Right lobe of liver (tissue), 6 donors: ENCODE data around the gene SRM. TPM values are rescaled to one million over a fixed set of nuclear protein-coding genes. Genes with fewer than 3 reads are reported as not detected.
"Not testable (repeated sequence)": the region's sequence is repeated elsewhere in the genome, so short reads cannot be mapped to it uniquely, and the experiment has no call there.

ENCODE experiments used
- ATAC-seq, 4 donors: fragments of 200-7000 bp; cut with Tn5 transposase; one replicate each; pipeline ENCODE4 v1.9.1; 2020; ENCODE audit warnings: mild to moderate bottlenecking in 4 of 4, moderate library complexity in 4 of 4
- DNase-seq, 3 donors: peaks; one replicate each; pipeline ENCODE4 v3.0.0-alpha.2; 2020
- H3K27ac ChIP-seq, 3 donors: fragments of 200-600 bp; one replicate each; pipeline ENCODE4 v1.8.0; 2022
- H3K27me3 ChIP-seq, 2 donors: fragments of 200-600 bp; one replicate each; pipeline ENCODE4 v1.8.0; 2022
- H3K36me3 ChIP-seq, 4 donors: fragments of 200-600 bp; sonication (generic) in 1 of 4; one replicate each; pipeline versions ENCODE4 v1.5.1 to v1.8.0; 2017 to 2022; ENCODE audit warnings: control low read depth in 1 of 4
- H3K4me1 ChIP-seq, 4 donors: fragments of 200-600 bp; sonication (generic) in 1 of 4; one replicate each; pipeline versions ENCODE4 v1.5.1 to v1.8.0; 2017 to 2022; ENCODE audit warnings: control low read depth in 1 of 4
- H3K4me3 ChIP-seq, 3 donors: fragments of 200-600 bp; one replicate each; pipeline ENCODE4 v1.8.0; 2022
- H3K9me3 ChIP-seq, 4 donors: fragments of 200-600 bp; sonication (generic) in 1 of 4; one replicate each; pipeline versions ENCODE4 v1.5.1 to v1.8.0; 2017 to 2022; ENCODE audit warnings: control low read depth in 1 of 4
- POLR2A ChIP-seq: fragments of 450-650 bp; IDR thresholded peaks from one replicate; pipeline ENCODE4 v1.6.1; 2017; ENCODE audit warnings: antibody characterized with exemption, mild to moderate bottlenecking
- WGBS: methylation state at CpG from one replicate; pipeline ENCODE4 v1.1.6; 2018; ENCODE audit warnings: low coverage, low lambda C conversion rate; ENCODE audit not compliant: insufficient coverage; ENCODE audit errors: missing lambda C conversion rate; 5-methylcytosine and 5-hydroxymethylcytosine counted together
- intact Hi-C, 2 donors: fragments of 100-400 bp; cut with DNase I; formaldehyde crosslinking; loops; one replicate each; pipeline versions ENCODE4 v1.11.2 to v1.14.1; 2022
- total RNA-seq, 6 experiments: library from RNA; depleted of rRNA in 2 of 6; stranded (reverse); fragments of >200 nt in 2 of 6; fragmentation: NEBNext Ultra II Directional in 3 of 6; extraction: Animal tissue kit (Norgen Biotek cat#: 25700) in 3 of 6; gene quantifications; one replicate each; pipeline versions ENCODE4 v1.1.0 to v1.2.4, GENCODE V29; 2016 to 2023
- TF ChIP-seq, protein P1 (sequence below), 4 donors: fragments of 200-600 bp in 3 of 4; fragments of 450-650 bp in 1 of 4; IDR thresholded peaks; one replicate each; pipeline versions ENCODE4 v1.5.1 to v1.8.0; 2016 to 2022; ENCODE audit warnings: antibody characterized with exemption in 4 of 4, mild to moderate bottlenecking in 2 of 4
- donor health status: DM: no; HTN: yes; CAD: no.
- donor health status: DM: no; HTN: no; CAD: no.
- donor health status: DM: no; HTN: no; CAD: no.
- donor health status: DM: no; HTN: yes; CAD: no.
- donor health status: DM: no; HTN: yes; CAD: no.

The SRM gene
- total RNA-seq, 6 experiments from 2014 or later = 24.3 to 72.8 (median 31.6) TPM

DNA sequence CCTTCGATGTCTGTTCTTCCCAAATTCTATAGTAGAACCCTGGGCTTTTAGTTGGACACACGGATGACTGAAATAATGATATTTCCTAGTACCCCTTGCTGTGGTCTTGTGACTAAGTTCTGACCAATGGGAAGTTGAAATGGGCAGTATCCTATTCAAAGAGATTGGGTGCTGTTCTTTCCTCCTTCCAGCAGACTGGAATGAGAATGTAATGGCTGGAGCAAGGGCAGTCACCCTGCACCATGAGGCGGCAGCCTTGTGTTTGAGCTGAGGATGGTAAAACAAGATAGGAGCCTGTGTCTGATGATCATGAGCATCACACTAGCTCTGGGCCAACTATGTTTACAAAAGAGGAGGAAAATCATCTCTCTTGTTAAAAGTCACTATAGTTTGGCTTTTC, 5.1 kb upstream of the SRM start:
- ATAC-seq (no peak), DNase-seq (no peak)
- Histone ChIP-seq H3K27ac (no peak overlapping the region), H3K4me3 (no peak overlapping the region), H3K4me1 (peaks cover 0 to 7% (median 0%) of the 10 kb centered on the region in 4 donors), H3K36me3 (peaks cover 0 to 39% (median 24%) of the 10 kb centered on the region in 4 donors), H3K27me3 (no peaks in the 10 kb centered on the region), H3K9me3 (no peaks in the 10 kb centered on the region)
- TF ChIP-seq, protein P1, sequence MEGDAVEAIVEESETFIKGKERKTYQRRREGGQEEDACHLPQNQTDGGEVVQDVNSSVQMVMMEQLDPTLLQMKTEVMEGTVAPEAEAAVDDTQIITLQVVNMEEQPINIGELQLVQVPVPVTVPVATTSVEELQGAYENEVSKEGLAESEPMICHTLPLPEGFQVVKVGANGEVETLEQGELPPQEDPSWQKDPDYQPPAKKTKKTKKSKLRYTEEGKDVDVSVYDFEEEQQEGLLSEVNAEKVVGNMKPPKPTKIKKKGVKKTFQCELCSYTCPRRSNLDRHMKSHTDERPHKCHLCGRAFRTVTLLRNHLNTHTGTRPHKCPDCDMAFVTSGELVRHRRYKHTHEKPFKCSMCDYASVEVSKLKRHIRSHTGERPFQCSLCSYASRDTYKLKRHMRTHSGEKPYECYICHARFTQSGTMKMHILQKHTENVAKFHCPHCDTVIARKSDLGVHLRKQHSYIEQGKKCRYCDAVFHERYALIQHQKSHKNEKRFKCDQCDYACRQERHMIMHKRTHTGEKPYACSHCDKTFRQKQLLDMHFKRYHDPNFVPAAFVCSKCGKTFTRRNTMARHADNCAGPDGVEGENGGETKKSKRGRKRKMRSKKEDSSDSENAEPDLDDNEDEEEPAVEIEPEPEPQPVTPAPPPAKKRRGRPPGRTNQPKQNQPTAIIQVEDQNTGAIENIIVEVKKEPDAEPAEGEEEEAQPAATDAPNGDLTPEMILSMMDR (IDR thresholded peaks at IDR 0.05) = no peak
- no peak for TF ChIP-seq POLR2A
- 97% methylated on average over 3 of the region's 3 CpGs for WGBS
- intact Hi-C loops = no loop called here

DNA sequence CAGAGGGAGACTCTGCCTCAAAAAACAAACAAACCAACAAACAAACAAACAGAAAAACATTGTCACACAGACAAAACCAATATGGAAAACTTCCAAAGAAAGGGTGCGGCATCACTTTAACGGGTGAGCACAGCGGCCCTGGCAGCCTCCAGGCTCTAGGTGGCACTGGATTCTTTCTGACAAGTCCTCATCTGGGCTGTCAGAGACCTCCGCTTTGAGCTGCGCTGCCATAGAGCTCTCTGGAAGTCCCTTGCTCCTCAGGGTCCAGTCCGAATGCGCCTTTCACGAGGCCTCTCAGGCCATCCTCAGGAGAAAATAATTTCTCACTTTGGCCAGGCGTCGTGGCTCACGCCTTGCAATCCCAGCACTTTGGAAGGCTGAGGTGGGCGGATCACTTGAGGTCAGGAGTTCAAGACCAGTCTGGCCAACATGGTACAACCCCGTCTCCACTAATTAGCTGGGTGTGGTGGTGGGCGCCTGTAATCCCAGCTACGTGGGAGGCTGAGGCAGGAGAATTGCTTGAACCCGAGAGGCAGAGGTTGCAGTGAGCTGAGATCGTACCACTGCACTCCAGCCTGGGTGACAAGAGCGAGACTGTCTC, 4.2 kb upstream of the SRM start:
- H3K27ac ChIP-seq, H3K9me3 ChIP-seq, H3K27me3 ChIP-seq, H3K4me3 ChIP-seq, ATAC-seq, DNase-seq, intact Hi-C loops, H3K4me1 ChIP-seq: not testable (repeated sequence)
- 82% methylated on average over 9 of the region's 18 CpGs for WGBS
- peaks cover 0 to 32% (median 21%) of the 10 kb centered on the region in 4 donors for H3K36me3 ChIP-seq

DNA sequence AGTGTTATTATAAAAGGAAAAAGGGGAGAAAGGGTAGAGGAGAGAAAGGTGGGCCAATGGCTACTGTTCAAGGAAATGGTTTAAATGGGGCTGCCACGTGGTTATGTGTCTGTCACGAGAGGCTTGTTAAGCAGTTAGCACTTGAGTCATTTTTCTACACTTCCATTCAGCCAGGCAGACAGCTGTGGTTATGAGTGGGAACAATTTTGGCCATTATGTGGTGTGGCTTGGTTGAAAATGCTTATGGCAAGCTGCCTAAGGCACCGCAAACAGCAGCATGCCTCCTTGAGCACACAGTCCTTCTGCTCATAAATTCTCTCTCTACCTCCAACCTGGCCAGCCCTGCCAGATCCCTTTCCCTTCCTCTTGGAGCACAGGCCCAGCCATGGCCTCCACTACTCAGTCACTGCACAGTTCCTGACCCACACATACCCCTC, 3.2 kb upstream of the SRM start:
- no peak for DNase-seq
- intact Hi-C loops = no loop called here
- no peak for ATAC-seq
- no peak for TF ChIP-seq POLR2A
- TF ChIP-seq, protein P1 (IDR thresholded peaks at IDR 0.05) = no peak
- no peaks in the 10 kb centered on the region for H3K9me3 ChIP-seq
- no peak overlapping the region for H3K27ac ChIP-seq
- 44% methylated on average over 2 of the region's 3 CpGs for WGBS
- peaks cover 0 to 22% (median 13%) of the 10 kb centered on the region in 4 donors for H3K36me3 ChIP-seq
- no peak overlapping the region for H3K4me3 ChIP-seq
- peaks cover 0 to 7% (median 3%) of the 10 kb centered on the region in 4 donors for H3K4me1 ChIP-seq
- H3K27me3 ChIP-seq = no peaks in the 10 kb centered on the region

DNA sequence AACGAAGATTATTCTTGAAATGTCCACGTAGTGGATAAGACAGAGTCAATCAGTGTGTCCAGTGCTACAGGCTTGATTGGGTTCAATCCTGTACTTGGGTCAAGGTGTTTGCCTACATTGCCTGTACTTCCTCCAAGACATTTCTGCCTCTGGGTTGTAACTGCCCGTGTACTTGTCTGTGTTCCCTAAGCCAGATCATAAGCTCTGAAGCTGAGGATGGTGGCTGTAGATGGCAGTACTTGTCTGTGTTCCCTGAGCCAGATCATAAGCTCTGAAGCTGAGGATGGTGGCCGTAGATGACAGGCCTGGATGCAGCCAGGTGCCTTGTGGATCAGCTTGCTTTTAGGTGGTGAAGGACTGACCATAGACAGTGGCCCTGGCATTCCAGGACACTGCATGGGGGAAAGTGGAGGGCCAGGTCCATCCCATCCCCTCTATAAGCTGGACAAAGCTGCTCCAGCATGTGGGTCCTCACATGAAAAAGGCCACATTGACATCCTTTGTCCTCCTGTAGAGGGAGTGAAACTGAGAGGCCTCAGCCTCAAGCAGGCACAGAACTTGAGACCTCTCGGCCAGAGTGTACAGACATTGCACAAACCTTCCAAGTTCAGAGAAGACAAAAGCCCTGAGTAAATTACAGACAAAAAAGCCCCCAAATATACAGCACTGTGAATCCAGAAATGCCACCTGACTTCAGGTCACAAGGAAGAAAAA, 2.0 kb upstream of the SRM start:
- peaks cover 0 to 7% (median 3%) of the 10 kb centered on the region in 4 donors for H3K4me1 ChIP-seq
- peaks cover 0 to 15% (median 8%) of the 10 kb centered on the region in 4 donors for H3K36me3 ChIP-seq
- WGBS = 50% methylated on average over 3 of the region's 5 CpGs
- no peak overlapping the region for H3K4me3 ChIP-seq
- H3K9me3 ChIP-seq = no peaks in the 10 kb centered on the region
- intact Hi-C loops = no loop called here
- no peak for DNase-seq
- H3K27ac ChIP-seq = no peak overlapping the region
- no peak for ATAC-seq
- TF ChIP-seq, protein P1 (IDR thresholded peaks at IDR 0.05) = no peak
- TF ChIP-seq POLR2A = no peak
- no peaks in the 10 kb centered on the region for H3K27me3 ChIP-seq
